HG02981 (cell line): Measurements from ENCODE around the gene COMMD2.

Experiments used
- ATAC-seq: cut with Tn5 transposase; IDR thresholded peaks from one replicate; pipeline ENCODE4 v1.9.1; 2021; ENCODE audit warnings: mild to moderate bottlenecking, moderate library complexity; ENCODE audit not compliant: unreplicated experiment

COMMD2 gene

GRCh38 chr3:149752051-149752787 lies at the start of gene COMMD2:
Gene COMMD2 (minus strand): TSS chr3:149752489. CDS start chr3:149752444, 45 bp downstream.
- ATAC-seq: peak; percentile 99

GRCh38 chr3:149801639-149802038 lies 49.4 kb upstream of the COMMD2 start:
- no peak for ATAC-seq

- ATAC-seq: no peak
Measured at GRCh38 chr3:149801195-149801594, 48.9 kb upstream of the COMMD2 start.

GRCh38 chr3:149800693-149801092 lies 48.4 kb upstream of the COMMD2 start:
- no peak for ATAC-seq

GRCh38 chr3:149796026-149796425 lies 43.7 kb upstream of the COMMD2 start:
- no peak for ATAC-seq

- no peak for ATAC-seq
Measured at GRCh38 chr3:149792452-149793270, 40.4 kb upstream of the COMMD2 start, which contains the start of gene ANKUB1. Gene ANKUB1 (minus strand): TSS chr3:149792554. CDS start chr3:149792366, 188 bp downstream.

- ATAC-seq: no peak
Measured at GRCh38 chr3:149790698-149791097, 38.4 kb upstream of the COMMD2 start.

GRCh38 chr3:149790268-149790667 lies 38.0 kb upstream of the COMMD2 start:
- ATAC-seq: no peak

GRCh38 chr3:149784064-149784704 lies 31.9 kb upstream of the COMMD2 start:
- no peak for ATAC-seq

GRCh38 chr3:149783576-149783975 lies 31.3 kb upstream of the COMMD2 start:
- ATAC-seq: no peak

- no peak for ATAC-seq
Measured at GRCh38 chr3:149781741-149782140, 29.5 kb upstream of the COMMD2 start.

GRCh38 chr3:149781211-149781610 lies 28.9 kb upstream of the COMMD2 start:
- peak; percentile 43 for ATAC-seq

- no peak for ATAC-seq
Measured at GRCh38 chr3:149777414-149778214, 25.3 kb upstream of the COMMD2 start.

- ATAC-seq: no peak
Measured at GRCh38 chr3:149776170-149776569, 23.9 kb upstream of the COMMD2 start.

- ATAC-seq: no peak
Measured at GRCh38 chr3:149772861-149773260, 20.6 kb upstream of the COMMD2 start.

- ATAC-seq: no peak
Measured at GRCh38 chr3:149771652-149772271, 19.5 kb upstream of the COMMD2 start.

- ATAC-seq: no peak
Measured at GRCh38 chr3:149770246-149770645, 18.0 kb upstream of the COMMD2 start.

GRCh38 chr3:149768704-149769103 lies 16.4 kb upstream of the COMMD2 start:
- ATAC-seq: no peak

GRCh38 chr3:149767720-149768119 lies 15.4 kb upstream of the COMMD2 start:
- ATAC-seq: no peak

- ATAC-seq: no peak
Measured at GRCh38 chr3:149765762-149766334, 13.6 kb upstream of the COMMD2 start.
